GM23338 (cell line): ENCODE results near the gene KRTAP9-6. TPM values are rescaled to one million over a fixed set of nuclear protein-coding genes. Genes with fewer than 3 reads are reported as not detected.

ENCODE experiments used
- ATAC-seq: fragments of 200-7000 bp; cut with Tn5 transposase; 3 replicates; pipeline ENCODE4 v1.9.1; 2020
- DNase-seq: peaks from one replicate; pipeline ENCODE4 v3.0.0-alpha.2; 2015; ENCODE audit warnings: low spot score
- H2AFZ ChIP-seq: fragments of 200-600 bp; sonication (generic); 2 replicates; pipeline ENCODE4 v1.8.0; 2016; ENCODE audit warnings: antibody characterized with exemption, mild to moderate bottlenecking, moderate library complexity
- H3F3A ChIP-seq: fragments of 200-600 bp; sonication (generic); replicated peaks from 2 replicates; pipeline ENCODE4 v1.8.0; 2017; ENCODE audit warnings: antibody characterized with exemption, mixed run types, low read depth
- H3K27ac ChIP-seq: fragments of 200-600 bp; sonication (generic); 2 replicates; pipeline ENCODE4 v1.6.1; 2016; ENCODE audit warnings: low read depth
- H3K27me3 ChIP-seq: fragments of 200-600 bp; sonication (generic); 2 replicates; pipeline ENCODE4 v1.8.0; 2016; ENCODE audit warnings: mild to moderate bottlenecking, mixed run types, moderate library complexity; ENCODE audit not compliant: insufficient read depth
- H3K36me3 ChIP-seq: fragments of 200-600 bp; sonication (generic); 2 replicates; pipeline ENCODE4 v1.8.0; 2016; ENCODE audit warnings: mild to moderate bottlenecking; ENCODE audit not compliant: insufficient read depth
- H3K4me1 ChIP-seq: fragments of 200-600 bp; sonication (generic); 2 replicates; pipeline ENCODE4 v1.8.0; 2016; ENCODE audit warnings: mild to moderate bottlenecking, moderate library complexity; ENCODE audit not compliant: insufficient read depth
- H3K4me2 ChIP-seq: fragments of 200-600 bp; sonication (generic); 2 replicates; pipeline ENCODE4 v1.7.1; 2017; ENCODE audit warnings: mixed run types
- H3K4me3 ChIP-seq: fragments of 200-600 bp; sonication (generic); 2 replicates; pipeline ENCODE4 v1.6.1; 2016; ENCODE audit warnings: mixed run types
- H3K79me2 ChIP-seq: fragments of 200-600 bp; sonication (generic); replicated peaks from 2 replicates; pipeline ENCODE4 v1.8.0; 2017; ENCODE audit warnings: mild to moderate bottlenecking; ENCODE audit not compliant: insufficient read depth
- H3K9me2 ChIP-seq: fragments of 200-600 bp; sonication (generic); 2 replicates; pipeline ENCODE4 v1.8.0; 2017; ENCODE audit not compliant: insufficient read depth
- H4K20me1 ChIP-seq: fragments of 200-600 bp; sonication (generic); replicated peaks from 2 replicates; pipeline ENCODE4 v1.8.0; 2017; ENCODE audit warnings: mild to moderate bottlenecking; ENCODE audit not compliant: insufficient read depth
- H3K27ac Mint-ChIP-seq: 2 replicates; pipeline ENCODE4 v1.8.0; 2020; ENCODE audit warnings: inconsistent platforms, mild to moderate bottlenecking, moderate library complexity, mixed read lengths
- H3K27me3 Mint-ChIP-seq: 3 replicates; pipeline ENCODE4 v1.8.0; 2022; ENCODE audit warnings: low read depth, mild to moderate bottlenecking, moderate library complexity, mixed read lengths, inconsistent platforms; ENCODE audit not compliant: insufficient read depth, poor library complexity
- H3K36me3 Mint-ChIP-seq: 3 replicates; pipeline ENCODE4 v1.8.0; 2021; ENCODE audit warnings: low read depth, mild to moderate bottlenecking, inconsistent platforms, moderate library complexity, mixed read lengths
- H3K4me1 Mint-ChIP-seq: 3 replicates; pipeline ENCODE4 v1.8.0; 2020; ENCODE audit warnings: mild to moderate bottlenecking, inconsistent platforms, mixed read lengths
- H3K4me3 Mint-ChIP-seq: 3 replicates; pipeline ENCODE4 v1.8.0; 2021; ENCODE audit warnings: moderate library complexity, mild to moderate bottlenecking, inconsistent platforms, mixed read lengths
- H3K9me3 Mint-ChIP-seq: 3 replicates; pipeline ENCODE4 v1.8.0; 2020; ENCODE audit warnings: moderate library complexity, mild to moderate bottlenecking, inconsistent platforms, mixed read lengths
- CREB1 ChIP-seq: fragments of 250-450 bp; sonication (Bioruptor Pico); IDR thresholded peaks from 2 replicates; pipeline ENCODE4 v1.5.0; 2020; ENCODE audit warnings: low read depth, mild to moderate bottlenecking, moderate library complexity
- EZH2 ChIP-seq: fragments of 200-600 bp; sonication (generic); IDR thresholded peaks from one replicate; pipeline ENCODE4 v1.8.0; 2017; ENCODE audit warnings: antibody characterized with exemption, mild to moderate bottlenecking, low read depth; ENCODE audit not compliant: unreplicated experiment
- EZH2phosphoT487 ChIP-seq: fragments of 200-600 bp; sonication (generic); IDR thresholded peaks from one replicate; pipeline ENCODE4 v1.8.1; 2018; ENCODE audit warnings: antibody characterized with exemption; ENCODE audit not compliant: unreplicated experiment
- JUNB ChIP-seq: IDR thresholded peaks from one replicate; pipeline ENCODE4 v1.6.1; 2016; ENCODE audit warnings: antibody characterized with exemption; ENCODE audit not compliant: unreplicated experiment
- NANOG ChIP-seq: IDR thresholded peaks from 2 replicates; pipeline ENCODE4 v1.6.1; 2016; ENCODE audit warnings: antibody characterized with exemption, borderline replicate concordance
- POLR2AphosphoS5 ChIP-seq: IDR thresholded peaks from 2 replicates; pipeline ENCODE4 v1.6.1; 2016; ENCODE audit warnings: antibody characterized with exemption, low read depth
- REST ChIP-seq: IDR thresholded peaks from one replicate; pipeline ENCODE4 v1.6.1; 2018; ENCODE audit warnings: antibody characterized with exemption; ENCODE audit not compliant: unreplicated experiment
- STAT1 ChIP-seq: IDR thresholded peaks from one replicate; pipeline ENCODE4 v1.6.1; 2016; ENCODE audit warnings: antibody characterized with exemption; ENCODE audit not compliant: unreplicated experiment
- ZNF114 ChIP-seq: fragments of 250-450 bp; sonication (Bioruptor Pico); IDR thresholded peaks from 2 replicates; pipeline ENCODE4 v1.5.0; 2020; ENCODE audit warnings: mild to moderate bottlenecking, moderate library complexity
- ZNF331 ChIP-seq: fragments of 250-450 bp; sonication (Bioruptor Pico); IDR thresholded peaks from 2 replicates; pipeline ENCODE4 v1.5.0; 2020; ENCODE audit warnings: low read depth, mild to moderate bottlenecking, moderate library complexity
- ZNF462 ChIP-seq: fragments of 250-450 bp; sonication (Bioruptor Pico); IDR thresholded peaks from 2 replicates; pipeline ENCODE4 v1.5.0; 2020; ENCODE audit warnings: mild to moderate bottlenecking, moderate library complexity
- polyA plus RNA-seq: library from polyadenylated mRNA; unstranded; fragments of >200 nt; fragmentation: Nextera tagmentation; extraction: Ambion mirVana; gene quantifications from 2 replicates; pipeline ENCODE4 v1.2.1, GENCODE V29; 2016
- total RNA-seq: library from RNA; depleted of rRNA; stranded (reverse); fragments of >200 nt; shearing (Covaris generic); gene quantifications from 2 replicates; pipeline ENCODE4 v1.2.3, GENCODE V29; 2014
- TF ChIP-seq, protein P1 (sequence below): IDR thresholded peaks from 2 replicates; pipeline ENCODE4 v1.6.1; 2016; ENCODE audit warnings: antibody characterized with exemption
- TF ChIP-seq, protein P2 (sequence below), 2 experiments: fragments of 200-600 bp in 1 of 2; sonication (generic) in 1 of 2; conservative IDR thresholded peaks; 2 replicates each; pipeline versions ENCODE4 v1.5.1 to v1.6.1; 2016 to 2017; ENCODE audit warnings: antibody characterized with exemption in 2 of 2, low read depth in 2 of 2, mild to moderate bottlenecking in 2 of 2, moderate library complexity in 1 of 2

KRTAP9-6 gene
- total and polyA plus RNA-seq, 2 experiments from 2014 or later: not detected

GRCh38 chr17:41278176-41278955 is 13.2 kb downstream of the KRTAP9-6 start:
- H3K9me2 ChIP-seq: peaks cover 4% of the 10 kb centered on the region; the same call in 1 of the 2 replicates
- peaks cover 2% of the 10 kb centered on the region for H3K27me3 Mint-ChIP-seq
- no peaks in the 10 kb centered on the region for H3K36me3 ChIP-seq
- H3K4me2 ChIP-seq: no peak overlapping the region
- ATAC-seq (no peak), DNase-seq (no peak)
- no peak overlapping the region for H3K27ac Mint-ChIP-seq
- no peaks in the 10 kb centered on the region for H3K9me3 Mint-ChIP-seq
- H3K4me3 Mint-ChIP-seq: no peak overlapping the region
- no peaks in the 10 kb centered on the region for H3K36me3 Mint-ChIP-seq
- no peaks in the 10 kb centered on the region; the same call in 2 of the 3 replicates for H3K4me1 Mint-ChIP-seq
- no peaks in the 10 kb centered on the region for H3F3A ChIP-seq
- H3K27me3 ChIP-seq: no peaks in the 10 kb centered on the region
- H4K20me1 ChIP-seq: no peaks in the 10 kb centered on the region
- H3K79me2 ChIP-seq: no peaks in the 10 kb centered on the region
- H3K27ac ChIP-seq: no peak overlapping the region
- peaks cover under 1% of the 10 kb centered on the region; the same call in 1 of the 2 replicates for H3K4me1 ChIP-seq
- no peak overlapping the region for H2AFZ ChIP-seq
- TF ChIP-seq, protein P1, sequence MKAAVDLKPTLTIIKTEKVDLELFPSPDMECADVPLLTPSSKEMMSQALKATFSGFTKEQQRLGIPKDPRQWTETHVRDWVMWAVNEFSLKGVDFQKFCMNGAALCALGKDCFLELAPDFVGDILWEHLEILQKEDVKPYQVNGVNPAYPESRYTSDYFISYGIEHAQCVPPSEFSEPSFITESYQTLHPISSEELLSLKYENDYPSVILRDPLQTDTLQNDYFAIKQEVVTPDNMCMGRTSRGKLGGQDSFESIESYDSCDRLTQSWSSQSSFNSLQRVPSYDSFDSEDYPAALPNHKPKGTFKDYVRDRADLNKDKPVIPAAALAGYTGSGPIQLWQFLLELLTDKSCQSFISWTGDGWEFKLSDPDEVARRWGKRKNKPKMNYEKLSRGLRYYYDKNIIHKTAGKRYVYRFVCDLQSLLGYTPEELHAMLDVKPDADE: no peak
- TF ChIP-seq ZNF462 (no peak), JUNB (no peak), REST (no peak), EZH2phosphoT487 (no peak), STAT1 (no peak), ZNF114 (CRISPR knock-in tag) (no peak), NANOG (no peak), CREB1 (no peak), POLR2AphosphoS5 (no peak), EZH2 (no peak), ZNF331 (CRISPR knock-in tag) (no peak)
- TF ChIP-seq, protein P2, sequence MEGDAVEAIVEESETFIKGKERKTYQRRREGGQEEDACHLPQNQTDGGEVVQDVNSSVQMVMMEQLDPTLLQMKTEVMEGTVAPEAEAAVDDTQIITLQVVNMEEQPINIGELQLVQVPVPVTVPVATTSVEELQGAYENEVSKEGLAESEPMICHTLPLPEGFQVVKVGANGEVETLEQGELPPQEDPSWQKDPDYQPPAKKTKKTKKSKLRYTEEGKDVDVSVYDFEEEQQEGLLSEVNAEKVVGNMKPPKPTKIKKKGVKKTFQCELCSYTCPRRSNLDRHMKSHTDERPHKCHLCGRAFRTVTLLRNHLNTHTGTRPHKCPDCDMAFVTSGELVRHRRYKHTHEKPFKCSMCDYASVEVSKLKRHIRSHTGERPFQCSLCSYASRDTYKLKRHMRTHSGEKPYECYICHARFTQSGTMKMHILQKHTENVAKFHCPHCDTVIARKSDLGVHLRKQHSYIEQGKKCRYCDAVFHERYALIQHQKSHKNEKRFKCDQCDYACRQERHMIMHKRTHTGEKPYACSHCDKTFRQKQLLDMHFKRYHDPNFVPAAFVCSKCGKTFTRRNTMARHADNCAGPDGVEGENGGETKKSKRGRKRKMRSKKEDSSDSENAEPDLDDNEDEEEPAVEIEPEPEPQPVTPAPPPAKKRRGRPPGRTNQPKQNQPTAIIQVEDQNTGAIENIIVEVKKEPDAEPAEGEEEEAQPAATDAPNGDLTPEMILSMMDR (conservative IDR thresholded peaks at IDR 0.05; ENCODE audit: low read depth in 2 of 2): no peak
- no peak overlapping the region for H3K4me3 ChIP-seq
